ENCODE results near the gene E2F6. TPM values are rescaled to one million over a fixed set of nuclear protein-coding genes. Genes with fewer than 3 reads are reported as not detected.

The E2F6 gene
- total and polyA plus RNA-seq, 2 of the 13 experiments (the other 11 are each of a cell fraction or from before 2014, with no cell fraction given) = 27.3 to 36.0 TPM

GRCh38 chr2:11512431-11512830 lies 46.5 kb upstream of the E2F6 start:
- no peak overlapping the region for H3K4me3 ChIP-seq (replicated peaks in 1 of 3; ENCODE audit: insufficient read depth in 1 of 3, low read depth in 2 of 3, low read length in 3 of 3)
- no peak overlapping the region for H2AFZ ChIP-seq (ENCODE audit: low read length)
- H3K79me2 ChIP-seq (ENCODE audit: insufficient read depth, low read length) = peaks cover 96% of the 10 kb centered on the region
- H3K9me3 ChIP-seq (ENCODE audit: low read length) = no peaks in the 10 kb centered on the region
- FAIRE-seq (no peak), ATAC-seq (no peak), DNase-seq (ENCODE audit: low spot score) (no peak)
- BruUV-seq (replicated peaks) = no TSS peak
- WGBS (ENCODE audit: low lambda C conversion rate) = 84% methylated on average over 5 of the region's 5 CpGs
- no peak overlapping the region for H3K9ac ChIP-seq (ENCODE audit: insufficient read depth, low read depth, low read length)
- POLR2A ChIA-PET = interaction anchor here (2.6 kb wide), 1 partner anchor 13 kb away, joined by 16 read pairs; no protein-coding TSS in a partner anchor
- no peak for TF ChIP-seq ZFP41 (CRISPR knock-in tag; IDR thresholded peaks at IDR 0.05; ENCODE audit: borderline replicate concordance)
- no peak for TF ChIP-seq ZHX2 (IDR thresholded peaks at IDR 0.05; ENCODE audit: low read depth)
- no peak for TF ChIP-seq ZHX2 (CRISPR knock-in tag; IDR thresholded peaks at IDR 0.05; ENCODE audit: borderline replicate concordance)
- peak; percentile 54; the same call in 1 of the 2 replicates for TF ChIP-seq ZNF205 (CRISPR knock-in tag; IDR thresholded peaks at IDR 0.05)
- TF ChIP-seq ZGPAT (CRISPR knock-in tag; IDR thresholded peaks at IDR 0.05) = 0 out of 2 replicates have a peak, but pooled peaks have one; percentile 19
- no peak for TF ChIP-seq ZNF17 (CRISPR knock-in tag; IDR thresholded peaks at IDR 0.05)
- TF ChIP-seq ZNF280D (CRISPR knock-in tag; IDR thresholded peaks at IDR 0.05) = 0 out of 2 replicates have a peak, but pooled peaks have one; percentile 22
- no peak for TF ChIP-seq ZNF557 (CRISPR knock-in tag; IDR thresholded peaks at IDR 0.05)
- H3K4me2 ChIP-seq (ENCODE audit: low read depth, low read length) = no peak overlapping the region
- H4K20me1 ChIP-seq (ENCODE audit: insufficient read depth, low read length) = no peaks in the 10 kb centered on the region
- peaks cover 98% of the 10 kb centered on the region for H3K4me1 ChIP-seq (ENCODE audit: insufficient read depth, low read length)
- H3K27ac ChIP-seq (ENCODE audit: extremely low read length, insufficient read depth, low read length) = peak overlapping the region; percentile 18
- intact Hi-C loops (cut with micrococcal nuclease; ENCODE audit: unreplicated experiment) = no loop called here
- H3K36me3 ChIP-seq (replicated peaks in 1 of 2; ENCODE audit: control insufficient read depth in 1 of 2, insufficient read depth in 2 of 2, low read length in 2 of 2) = peaks cover 4 to 5% of the 10 kb centered on the region in 2 experiments; a peak in 4 of 5 replicates
- H3K27me3 ChIP-seq (ENCODE audit: control insufficient read depth in 1 of 2, insufficient read depth in 2 of 2, low read length in 2 of 2) = no peaks in the 10 kb centered on the region
- CTCF ChIA-PET (ENCODE audit: low intra/inter-chr PET ratio, low total read pairs) = no interaction called here
- in situ Hi-C loops (cut with HindIII; ENCODE audit: extremely low pct_ligation_motif_present, low pct_unique_long_range_greater_than_20kb) = no loop called here

Measured in HepG2 (cell line).